Measurements from ENCODE around the gene DNAJC13.
A peak's percentile ranks its signal among the peaks of the same experiment; 100 is the strongest.
"Not testable (repeated sequence)": the region's sequence is repeated elsewhere in the genome, so short reads cannot be mapped to it uniquely, and the experiment has no call there.

Gene DNAJC13

GRCh38 chr3:132396255-132396654, 21.0 kb upstream of the DNAJC13 start:
- DNase-seq (ENCODE audit: low read depth, low spot score): no peak
- no peaks in the 10 kb centered on the region for H3K4me1 ChIP-seq (ENCODE audit: insufficient read depth, insufficient read length)
- no peaks in the 10 kb centered on the region for H3K36me3 ChIP-seq (ENCODE audit: insufficient read depth, insufficient read length, low read length)
- H3K9me3 ChIP-seq (ENCODE audit: insufficient read depth, low read length): no peaks in the 10 kb centered on the region
- H3K9ac ChIP-seq (ENCODE audit: insufficient read length, low read depth): no peak overlapping the region
- no peaks in the 10 kb centered on the region for H3K27me3 ChIP-seq (ENCODE audit: insufficient read depth, insufficient read length)
- no peak for TF ChIP-seq YY1 (IDR thresholded peaks at IDR 0.05; ENCODE audit: insufficient read depth, insufficient read length)
- H3K4me3 ChIP-seq (ENCODE audit: insufficient read length, low read depth): no peak overlapping the region

- H3K4me3 ChIP-seq (ENCODE audit: insufficient read length, low read depth); H3K27me3 ChIP-seq (ENCODE audit: insufficient read depth, insufficient read length); H3K9me3 ChIP-seq (ENCODE audit: insufficient read depth, low read length); H3K36me3 ChIP-seq (ENCODE audit: insufficient read depth, insufficient read length, low read length); H3K9ac ChIP-seq (ENCODE audit: insufficient read length, low read depth); H3K4me1 ChIP-seq (ENCODE audit: insufficient read depth, insufficient read length); DNase-seq (ENCODE audit: low read depth, low spot score): not testable (repeated sequence)
Measured at GRCh38 chr3:132396776-132397175, 20.5 kb upstream of the DNAJC13 start.

GRCh38 chr3:132399054-132399929, 18.0 kb upstream of the DNAJC13 start:
- Histone ChIP-seq H3K27me3 (ENCODE audit: insufficient read depth, insufficient read length) (no peaks in the 10 kb centered on the region), H3K9me3 (ENCODE audit: insufficient read depth, low read length) (no peaks in the 10 kb centered on the region), H3K4me3 (ENCODE audit: insufficient read length, low read depth) (no peak overlapping the region), H3K9ac (ENCODE audit: insufficient read length, low read depth) (no peak overlapping the region), H3K36me3 (ENCODE audit: insufficient read depth, insufficient read length, low read length) (no peaks in the 10 kb centered on the region), H3K4me1 (ENCODE audit: insufficient read depth, insufficient read length) (no peaks in the 10 kb centered on the region)
- no peak for TF ChIP-seq SUZ12 (IDR thresholded peaks at IDR 0.05; ENCODE audit: extremely low read depth, insufficient read depth, insufficient read length)
- no peak for TF ChIP-seq YY1 (IDR thresholded peaks at IDR 0.05; ENCODE audit: insufficient read depth, insufficient read length)
- no peak for TF ChIP-seq ZNF274 (IDR thresholded peaks at IDR 0.05; ENCODE audit: low read depth, low read length)
- peak; percentile 64 for DNase-seq (ENCODE audit: low read depth, low spot score)

GRCh38 chr3:132401255-132401654, 16.0 kb upstream of the DNAJC13 start:
- H3K9me3 ChIP-seq (ENCODE audit: insufficient read depth, low read length): no peaks in the 10 kb centered on the region
- H3K9ac ChIP-seq (ENCODE audit: insufficient read length, low read depth): no peak overlapping the region
- no peak overlapping the region for H3K4me3 ChIP-seq (ENCODE audit: insufficient read length, low read depth)
- H3K36me3 ChIP-seq (ENCODE audit: insufficient read depth, insufficient read length, low read length): no peaks in the 10 kb centered on the region
- H3K4me1 ChIP-seq (ENCODE audit: insufficient read depth, insufficient read length): no peaks in the 10 kb centered on the region
- no peak for TF ChIP-seq SUZ12 (IDR thresholded peaks at IDR 0.05; ENCODE audit: extremely low read depth, insufficient read depth, insufficient read length)
- TF ChIP-seq ZNF274 (IDR thresholded peaks at IDR 0.05; ENCODE audit: low read depth, low read length): no peak
- TF ChIP-seq YY1 (IDR thresholded peaks at IDR 0.05; ENCODE audit: insufficient read depth, insufficient read length): no peak
- DNase-seq (ENCODE audit: low read depth, low spot score): no peak
- H3K27me3 ChIP-seq (ENCODE audit: insufficient read depth, insufficient read length): no peaks in the 10 kb centered on the region

- DNase-seq (ENCODE audit: low read depth, low spot score): no peak
- Histone ChIP-seq H3K36me3 (ENCODE audit: insufficient read depth, insufficient read length, low read length) (no peaks in the 10 kb centered on the region), H3K9me3 (ENCODE audit: insufficient read depth, low read length) (no peaks in the 10 kb centered on the region), H3K4me1 (ENCODE audit: insufficient read depth, insufficient read length) (no peaks in the 10 kb centered on the region), H3K4me3 (ENCODE audit: insufficient read length, low read depth) (no peak overlapping the region), H3K27me3 (ENCODE audit: insufficient read depth, insufficient read length) (no peaks in the 10 kb centered on the region), H3K9ac (ENCODE audit: insufficient read length, low read depth) (no peak overlapping the region)
- no peak for TF ChIP-seq YY1 (IDR thresholded peaks at IDR 0.05; ENCODE audit: insufficient read depth, insufficient read length)
- no peak for TF ChIP-seq SUZ12 (IDR thresholded peaks at IDR 0.05; ENCODE audit: extremely low read depth, insufficient read depth, insufficient read length)
- TF ChIP-seq ZNF274 (IDR thresholded peaks at IDR 0.05; ENCODE audit: low read depth, low read length): no peak
Measured at GRCh38 chr3:132404276-132404675, 13.0 kb upstream of the DNAJC13 start.

GRCh38 chr3:132405188-132405587, 12.1 kb upstream of the DNAJC13 start:
- no peaks in the 10 kb centered on the region for H3K4me1 ChIP-seq (ENCODE audit: insufficient read depth, insufficient read length)
- H3K27me3 ChIP-seq (ENCODE audit: insufficient read depth, insufficient read length): no peaks in the 10 kb centered on the region
- TF ChIP-seq SUZ12 (IDR thresholded peaks at IDR 0.05; ENCODE audit: extremely low read depth, insufficient read depth, insufficient read length) (no peak), YY1 (IDR thresholded peaks at IDR 0.05; ENCODE audit: insufficient read depth, insufficient read length) (no peak), ZNF274 (IDR thresholded peaks at IDR 0.05; ENCODE audit: low read depth, low read length) (no peak)
- no peaks in the 10 kb centered on the region for H3K36me3 ChIP-seq (ENCODE audit: insufficient read depth, insufficient read length, low read length)
- no peak for DNase-seq (ENCODE audit: low read depth, low spot score)
- H3K4me3 ChIP-seq (ENCODE audit: insufficient read length, low read depth): no peak overlapping the region
- H3K9ac ChIP-seq (ENCODE audit: insufficient read length, low read depth): no peak overlapping the region
- H3K9me3 ChIP-seq (ENCODE audit: insufficient read depth, low read length): no peaks in the 10 kb centered on the region

- Histone ChIP-seq H3K4me1 (ENCODE audit: insufficient read depth, insufficient read length) (no peaks in the 10 kb centered on the region), H3K27me3 (ENCODE audit: insufficient read depth, insufficient read length) (no peaks in the 10 kb centered on the region), H3K9ac (ENCODE audit: insufficient read length, low read depth) (no peak overlapping the region), H3K36me3 (ENCODE audit: insufficient read depth, insufficient read length, low read length) (no peaks in the 10 kb centered on the region), H3K4me3 (ENCODE audit: insufficient read length, low read depth) (no peak overlapping the region), H3K9me3 (ENCODE audit: insufficient read depth, low read length) (no peaks in the 10 kb centered on the region)
- TF ChIP-seq ZNF274 (IDR thresholded peaks at IDR 0.05; ENCODE audit: low read depth, low read length): no peak
- TF ChIP-seq SUZ12 (IDR thresholded peaks at IDR 0.05; ENCODE audit: extremely low read depth, insufficient read depth, insufficient read length): no peak
- no peak for TF ChIP-seq YY1 (IDR thresholded peaks at IDR 0.05; ENCODE audit: insufficient read depth, insufficient read length)
- no peak for DNase-seq (ENCODE audit: low read depth, low spot score)
Measured at GRCh38 chr3:132405609-132406299, 11.5 kb upstream of the DNAJC13 start.
